Measurements from ENCODE around the gene XRN2. TPM values are rescaled to one million over a fixed set of nuclear protein-coding genes. Genes with fewer than 3 reads are reported as not detected.
A peak's percentile ranks its signal among the peaks of the same experiment; 100 is the strongest.

XRN2 gene
- total RNA-seq, 1 donor from 2014 or later = 94.0 TPM

DNA sequence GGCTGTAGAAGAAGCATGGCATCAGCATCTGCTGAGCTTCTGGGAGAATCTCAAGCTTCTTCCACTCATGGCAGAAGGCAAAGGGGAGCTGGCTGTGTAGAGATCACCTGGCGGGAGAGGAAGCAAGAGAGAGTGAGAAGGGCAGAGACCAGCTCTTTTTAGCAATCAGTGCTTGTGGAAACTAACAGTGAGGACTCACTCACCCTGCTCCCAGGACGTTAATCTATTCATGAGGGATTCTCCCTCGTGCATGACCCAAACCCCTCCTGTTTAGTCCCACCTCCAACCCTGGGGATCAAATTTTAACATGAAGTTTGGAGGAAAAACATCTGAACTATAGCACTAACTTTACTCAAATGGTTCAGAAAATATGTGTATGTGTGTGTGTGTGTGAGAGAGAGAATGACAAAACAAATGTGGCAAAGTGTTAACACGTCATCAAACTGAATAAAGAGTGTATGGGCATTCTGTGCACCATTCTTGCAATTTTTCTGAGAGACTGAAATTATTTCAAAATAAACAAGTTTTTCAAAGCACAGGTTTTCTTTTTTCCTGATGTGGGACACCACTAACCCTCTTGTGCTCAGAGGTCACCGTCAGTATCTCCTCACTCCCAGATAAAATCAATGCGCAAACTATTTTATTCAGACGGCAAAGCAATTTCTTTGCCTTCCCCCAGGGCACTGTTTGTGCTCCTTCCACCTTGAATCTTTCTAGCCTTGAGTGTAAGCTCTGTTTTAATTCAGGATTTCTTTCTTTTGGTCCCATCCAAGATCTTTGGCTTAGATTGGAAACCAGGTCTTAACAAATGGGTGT, 23.2 kb upstream of the XRN2 start:
- intact Hi-C loops (cut with micrococcal nuclease) = no loop called here
- no peak overlapping the region for H3K27ac Mint-ChIP-seq
- H3K36me3 Mint-ChIP-seq (ENCODE audit: low read depth) = no peaks in the 10 kb centered on the region
- H3K4me1 Mint-ChIP-seq (ENCODE audit: low read depth) = peaks cover 9% of the 10 kb centered on the region
- DNase-seq (ENCODE audit: low spot score) = no peak
- H3K27me3 Mint-ChIP-seq (ENCODE audit: insufficient read depth) = peaks cover 8% of the 10 kb centered on the region
- no peak overlapping the region for H3K4me3 Mint-ChIP-seq
- H3K9me3 Mint-ChIP-seq = no peaks in the 10 kb centered on the region

DNA sequence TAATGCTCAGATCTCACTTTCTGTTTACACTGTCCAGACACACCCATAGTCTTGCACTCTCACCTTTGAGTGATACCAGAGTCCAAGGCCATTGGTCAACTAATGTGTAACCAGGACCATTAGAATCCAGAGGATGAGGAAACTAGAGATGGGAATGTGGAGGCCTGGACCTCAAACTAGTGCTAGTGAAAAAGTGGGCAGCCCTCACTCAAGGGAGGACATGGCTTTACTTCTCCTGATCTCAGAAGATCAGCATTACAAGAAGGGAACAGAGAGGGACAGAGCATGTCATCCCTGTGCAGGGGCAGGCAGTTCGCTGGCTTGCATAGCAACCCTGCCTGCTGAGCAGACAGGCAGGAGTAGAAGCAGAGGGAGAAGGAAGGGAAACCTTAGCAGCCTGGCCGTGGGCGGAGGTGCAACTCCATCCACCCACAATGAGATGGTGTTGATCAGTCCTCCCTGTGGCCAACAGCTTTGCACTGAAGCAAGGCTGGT, 22.6 kb upstream of the XRN2 start:
- Mint-ChIP-seq H3K4me3 (no peak overlapping the region), H3K9me3 (no peaks in the 10 kb centered on the region), H3K27me3 (ENCODE audit: insufficient read depth) (peaks cover 8% of the 10 kb centered on the region), H3K27ac (no peak overlapping the region), H3K36me3 (ENCODE audit: low read depth) (no peaks in the 10 kb centered on the region), H3K4me1 (ENCODE audit: low read depth) (peaks cover 9% of the 10 kb centered on the region)
- intact Hi-C loops (cut with micrococcal nuclease) = no loop called here
- DNase-seq (ENCODE audit: low spot score) = no peak

DNA sequence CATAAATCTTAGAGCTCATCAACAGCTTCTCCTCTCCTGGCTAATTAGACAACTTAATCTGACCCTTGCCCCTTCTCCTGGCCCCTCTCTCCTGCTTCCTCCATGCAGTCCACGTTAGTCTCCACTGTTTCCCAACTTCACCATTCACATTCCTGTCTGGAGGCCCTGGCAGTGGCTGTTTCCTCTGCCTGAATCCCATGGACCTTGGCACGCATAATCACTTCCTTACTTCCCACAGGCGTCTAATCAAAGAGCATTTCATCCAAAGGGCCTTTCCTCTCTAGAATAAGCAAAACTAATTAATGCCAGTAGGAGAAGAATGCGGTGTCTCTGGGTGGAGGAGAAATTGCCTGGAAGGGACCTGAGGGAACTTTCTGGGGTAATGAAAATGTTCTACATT, 16.4 kb upstream of the XRN2 start:
- no peaks in the 10 kb centered on the region for H3K9me3 Mint-ChIP-seq
- H3K27me3 Mint-ChIP-seq (ENCODE audit: insufficient read depth) = peaks cover 4% of the 10 kb centered on the region
- DNase-seq (ENCODE audit: low spot score) = no peak
- H3K4me1 Mint-ChIP-seq (ENCODE audit: low read depth) = no peaks in the 10 kb centered on the region
- H3K36me3 Mint-ChIP-seq (ENCODE audit: low read depth) = no peaks in the 10 kb centered on the region
- no peak overlapping the region for H3K4me3 Mint-ChIP-seq
- intact Hi-C loops (cut with micrococcal nuclease) = no loop called here
- H3K27ac Mint-ChIP-seq = no peak overlapping the region

DNA sequence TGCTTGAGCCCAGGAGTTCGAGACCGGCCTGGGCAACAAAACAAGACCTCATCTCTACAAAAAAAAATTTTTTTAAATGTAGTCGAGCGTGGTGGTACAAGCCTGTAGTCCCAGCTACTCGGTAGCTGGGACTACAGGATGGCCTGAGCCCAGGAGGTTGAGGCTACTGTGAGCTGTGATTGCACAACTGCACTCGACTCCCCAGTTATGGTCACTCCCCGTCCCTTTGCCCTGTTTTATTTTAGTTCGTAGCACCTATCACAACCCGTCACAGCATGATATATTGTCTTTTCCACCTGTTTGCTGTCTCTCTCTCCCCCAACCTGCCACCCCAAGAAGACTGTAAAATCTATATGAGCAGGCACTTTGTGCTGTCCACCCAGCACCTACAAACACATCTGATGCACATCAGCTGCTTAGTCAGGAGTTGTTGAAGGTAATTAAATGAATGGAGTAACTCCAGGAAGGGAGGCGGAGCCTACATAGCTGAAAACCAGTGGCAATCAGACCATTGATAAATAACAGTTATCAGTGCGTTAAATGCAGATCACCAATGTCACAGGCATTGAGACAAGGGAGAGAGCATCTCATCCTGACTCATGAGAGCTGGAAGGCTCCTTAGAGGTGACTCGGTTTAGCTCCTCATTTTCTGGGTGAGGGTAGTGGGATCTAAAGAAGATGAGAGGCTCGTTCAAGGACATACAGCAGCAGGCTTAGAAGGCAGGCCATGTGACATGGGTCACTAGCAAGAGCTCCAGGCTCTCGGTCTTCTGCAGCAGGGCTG, 14.4 kb upstream of the XRN2 start:
- Mint-ChIP-seq H3K27me3 (ENCODE audit: insufficient read depth) (peaks cover 9% of the 10 kb centered on the region), H3K4me3 (no peak overlapping the region), H3K4me1 (ENCODE audit: low read depth) (no peaks in the 10 kb centered on the region), H3K27ac (no peak overlapping the region), H3K9me3 (no peaks in the 10 kb centered on the region), H3K36me3 (ENCODE audit: low read depth) (no peaks in the 10 kb centered on the region)
- intact Hi-C loops (cut with micrococcal nuclease) = no loop called here
- no peak for DNase-seq (ENCODE audit: low spot score)

DNA sequence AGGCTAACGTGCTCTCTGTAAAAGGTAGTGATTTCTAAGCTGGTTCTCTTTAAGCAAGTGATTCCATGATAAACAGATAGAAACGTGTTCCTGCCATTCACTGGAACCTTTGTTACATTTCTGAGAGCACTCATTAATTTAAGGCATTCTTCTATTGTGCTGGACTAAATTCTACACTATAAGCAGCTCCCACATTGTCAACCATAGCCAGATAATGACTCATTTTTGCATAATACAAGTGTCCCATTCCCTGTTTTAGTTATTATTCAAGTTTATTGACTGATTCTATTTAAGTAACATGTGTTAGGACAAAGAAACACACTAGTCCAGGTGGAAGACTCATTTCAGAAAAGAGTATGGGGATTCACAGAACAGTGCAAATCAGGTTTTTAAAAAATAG, 13.5 kb upstream of the XRN2 start:
- H3K4me1 Mint-ChIP-seq (ENCODE audit: low read depth) = no peaks in the 10 kb centered on the region
- no peak for DNase-seq (ENCODE audit: low spot score)
- no peak overlapping the region for H3K4me3 Mint-ChIP-seq
- intact Hi-C loops (cut with micrococcal nuclease) = no loop called here
- H3K9me3 Mint-ChIP-seq = no peaks in the 10 kb centered on the region
- peaks cover 10% of the 10 kb centered on the region for H3K27me3 Mint-ChIP-seq (ENCODE audit: insufficient read depth)
- H3K36me3 Mint-ChIP-seq (ENCODE audit: low read depth) = no peaks in the 10 kb centered on the region
- H3K27ac Mint-ChIP-seq = no peak overlapping the region

DNA sequence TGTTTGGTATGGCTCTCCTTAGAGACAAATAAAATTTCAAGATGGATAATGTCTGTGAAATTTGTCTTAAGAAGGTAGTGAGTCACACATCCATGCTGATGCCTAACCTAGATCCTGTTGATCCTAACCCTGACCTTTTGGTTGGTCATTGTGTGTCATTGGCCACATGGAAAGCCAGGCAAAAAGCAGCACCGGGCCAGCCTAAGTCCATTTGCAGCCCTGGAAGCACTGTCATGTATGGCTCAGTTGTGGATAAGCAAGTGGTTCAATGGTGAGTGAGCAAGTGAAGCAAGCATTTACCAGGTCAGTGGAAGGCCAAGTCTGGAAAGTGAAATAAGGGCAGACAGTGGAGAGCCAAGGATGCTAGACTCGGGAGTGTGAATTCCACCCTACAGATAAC, 12.1 kb upstream of the XRN2 start:
- peaks cover 10% of the 10 kb centered on the region for H3K27me3 Mint-ChIP-seq (ENCODE audit: insufficient read depth)
- intact Hi-C loops (cut with micrococcal nuclease) = no loop called here
- H3K4me1 Mint-ChIP-seq (ENCODE audit: low read depth) = no peaks in the 10 kb centered on the region
- no peak overlapping the region for H3K4me3 Mint-ChIP-seq
- H3K9me3 Mint-ChIP-seq = no peaks in the 10 kb centered on the region
- no peak for DNase-seq (ENCODE audit: low spot score)
- H3K36me3 Mint-ChIP-seq (ENCODE audit: low read depth) = no peaks in the 10 kb centered on the region
- H3K27ac Mint-ChIP-seq = no peak overlapping the region

DNA sequence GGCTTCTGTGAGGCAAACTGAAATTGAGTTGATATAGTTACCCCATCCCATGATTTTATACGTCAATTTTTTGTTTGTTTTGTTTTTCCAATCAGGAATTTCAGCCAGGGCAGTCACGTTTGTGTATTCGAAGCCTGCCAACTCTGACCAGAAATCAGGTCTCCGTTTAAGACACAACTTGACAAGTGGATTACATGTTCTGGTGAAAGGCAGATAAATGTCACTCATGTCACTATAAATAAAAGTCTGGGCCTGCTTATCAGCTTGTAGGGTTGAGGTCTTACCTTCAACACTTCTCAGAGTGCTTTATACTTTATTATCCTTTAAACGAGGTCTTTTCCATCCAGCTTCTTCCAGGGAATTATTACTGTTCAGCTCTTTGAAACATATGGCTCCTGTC, 8.4 kb upstream of the XRN2 start:
- Mint-ChIP-seq H3K27me3 (ENCODE audit: insufficient read depth) (peaks cover 6% of the 10 kb centered on the region), H3K27ac (no peak overlapping the region), H3K4me3 (no peak overlapping the region), H3K4me1 (ENCODE audit: low read depth) (peaks cover 13% of the 10 kb centered on the region), H3K9me3 (no peaks in the 10 kb centered on the region), H3K36me3 (ENCODE audit: low read depth) (no peaks in the 10 kb centered on the region)
- no peak for DNase-seq (ENCODE audit: low spot score)
- intact Hi-C loops (cut with micrococcal nuclease) = no loop called here

DNA sequence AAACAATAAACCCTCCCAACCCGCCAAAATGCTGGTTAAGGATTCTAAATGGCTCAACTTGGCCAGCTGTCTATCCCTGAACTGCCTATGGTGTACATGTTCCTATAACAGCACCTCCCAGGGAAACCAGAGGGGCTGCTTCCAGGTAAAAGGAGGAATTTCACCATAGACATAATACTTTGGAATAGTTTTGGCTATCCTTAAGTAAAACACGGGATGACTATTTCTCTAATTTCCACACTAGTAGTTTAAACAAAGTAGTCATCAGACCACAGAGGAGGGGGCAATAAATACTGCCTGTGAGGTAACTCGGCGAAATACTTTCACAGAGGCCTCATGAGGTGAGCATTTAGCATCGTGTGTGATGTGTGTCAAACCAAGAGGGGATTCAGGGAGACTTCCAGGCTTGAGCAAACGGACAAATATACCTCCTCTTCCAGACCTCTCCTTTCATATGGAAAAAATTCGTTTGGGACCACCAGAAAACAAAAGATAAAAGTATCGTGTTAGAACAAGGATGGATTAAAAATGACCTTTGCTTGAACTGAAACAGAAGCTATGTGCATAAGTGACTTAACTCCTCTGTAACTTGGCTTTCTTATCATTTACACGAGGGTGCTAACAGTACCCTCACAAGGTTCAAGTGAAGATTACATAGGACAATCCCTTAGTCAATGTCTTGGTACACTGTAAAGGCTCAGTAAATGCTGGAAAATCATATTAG, 1.0 kb upstream of the XRN2 start:
- Mint-ChIP-seq H3K27me3 (ENCODE audit: insufficient read depth) (peaks cover 4% of the 10 kb centered on the region), H3K9me3 (no peaks in the 10 kb centered on the region), H3K4me1 (ENCODE audit: low read depth) (peaks cover 41% of the 10 kb centered on the region), H3K36me3 (ENCODE audit: low read depth) (peaks cover 18% of the 10 kb centered on the region), H3K27ac (peak overlapping the region; percentile 51), H3K4me3 (peak overlapping the region; percentile 97)
- DNase-seq (ENCODE audit: low spot score) = no peak
- intact Hi-C loops (cut with micrococcal nuclease) = loop anchor here (2.0 to 10.0 kb wide), 4 partner anchors 53 to 255 kb away; no protein-coding TSS in a partner anchor

DNA sequence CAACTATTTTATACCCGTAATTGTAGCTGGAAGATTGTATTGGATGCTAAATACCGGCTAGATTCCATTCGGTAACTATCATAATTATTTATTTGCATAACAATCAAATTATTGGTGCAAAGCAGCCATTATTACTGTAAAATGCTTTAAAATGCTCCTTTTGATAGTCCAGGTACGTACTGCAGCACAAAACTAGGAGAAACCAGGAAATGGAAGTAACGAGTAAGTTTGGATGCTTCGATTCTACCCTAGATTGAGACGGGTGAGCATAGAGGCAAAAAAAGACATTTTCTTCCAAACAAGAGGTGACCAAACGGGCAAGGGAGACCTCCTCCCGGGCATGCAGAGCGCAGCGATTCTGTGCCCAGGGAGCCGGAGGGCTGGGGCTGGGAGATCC, 469 bp upstream of the XRN2 start:
- Mint-ChIP-seq H3K27ac (peak overlapping the region; percentile 51), H3K4me1 (ENCODE audit: low read depth) (peaks cover 41% of the 10 kb centered on the region), H3K4me3 (peak overlapping the region; percentile 97), H3K9me3 (no peaks in the 10 kb centered on the region), H3K27me3 (ENCODE audit: insufficient read depth) (peaks cover 4% of the 10 kb centered on the region), H3K36me3 (ENCODE audit: low read depth) (peaks cover 23% of the 10 kb centered on the region)
- intact Hi-C loops (cut with micrococcal nuclease) = loop anchor here (1.0 to 10.0 kb wide), 9 partner anchors 23 to 1250 kb away; partner anchors contain the start of genes CFAP61 and CRNKL1
- DNase-seq (ENCODE audit: low spot score) = no peak

DNA sequence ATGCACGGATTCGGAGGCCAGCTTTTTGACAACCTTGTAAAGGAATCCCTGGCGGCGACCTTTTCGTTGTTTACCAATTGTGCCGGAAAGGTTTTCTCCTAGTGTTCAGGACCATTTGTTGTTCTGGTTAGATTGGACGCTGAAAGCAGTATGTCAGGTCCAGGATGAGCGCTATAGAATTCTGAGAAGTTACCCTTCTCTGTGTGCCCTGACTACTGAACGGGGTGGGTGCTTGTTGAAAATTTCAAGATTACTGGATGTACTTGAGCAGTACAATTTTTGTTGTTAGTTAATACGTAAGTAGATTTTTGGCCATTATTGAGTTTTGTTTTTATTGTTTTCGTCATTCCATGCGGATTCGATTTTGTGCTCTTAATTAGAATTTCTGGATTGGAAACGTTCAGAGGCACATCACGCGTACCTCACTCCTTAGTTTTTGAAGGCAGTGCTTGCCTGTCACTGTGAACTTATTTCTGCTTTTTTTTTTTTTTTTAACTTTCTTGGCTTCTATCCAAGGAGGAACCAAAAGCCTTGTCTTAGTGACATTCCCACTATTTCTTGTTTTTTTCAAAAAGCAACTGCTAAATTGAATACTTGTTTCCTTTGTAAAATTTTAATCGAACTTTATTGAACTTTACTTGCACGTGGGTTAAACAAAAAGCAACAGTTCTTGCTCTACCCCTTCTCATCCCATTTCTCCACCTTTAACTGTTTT, 898 bp downstream of the XRN2 start:
- Mint-ChIP-seq H3K4me1 (ENCODE audit: low read depth) (peaks cover 43% of the 10 kb centered on the region), H3K4me3 (peak overlapping the region; percentile 97), H3K9me3 (peaks cover 9% of the 10 kb centered on the region), H3K36me3 (ENCODE audit: low read depth) (peaks cover 32% of the 10 kb centered on the region), H3K27me3 (ENCODE audit: insufficient read depth) (peaks cover 4% of the 10 kb centered on the region), H3K27ac (peak overlapping the region; percentile 96)
- DNase-seq (ENCODE audit: low spot score) = no peak
- intact Hi-C loops (cut with micrococcal nuclease) = loop anchor here (1.0 to 10.0 kb wide), 9 partner anchors 21 to 1252 kb away; partner anchors contain the start of genes CFAP61 and CRNKL1

DNA sequence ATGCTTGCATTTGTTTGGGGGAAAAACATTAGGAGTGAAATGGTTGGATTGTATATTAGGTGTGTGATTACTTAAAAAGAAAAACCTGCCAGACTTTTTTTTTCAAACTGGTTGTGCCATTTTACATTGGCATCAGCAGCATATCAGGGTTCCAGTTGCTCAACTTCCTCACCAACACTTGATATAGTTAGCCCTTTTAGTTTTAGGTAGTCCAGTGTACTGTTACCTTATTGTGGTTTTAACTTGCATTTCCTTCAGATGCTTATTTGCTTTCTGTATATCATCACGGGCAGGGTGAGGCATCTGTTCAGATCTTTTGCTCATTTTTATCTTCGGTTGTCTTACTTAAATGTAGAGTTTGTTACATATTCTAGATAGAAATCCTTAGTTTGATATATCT, 5.2 kb downstream of the XRN2 start:
- intact Hi-C loops (cut with micrococcal nuclease) = loop anchor here (10.0 kb wide), 1 partner anchor 46 kb away; no protein-coding TSS in a partner anchor
- Mint-ChIP-seq H3K36me3 (ENCODE audit: low read depth) (peaks cover 41% of the 10 kb centered on the region), H3K27ac (no peak overlapping the region), H3K4me3 (no peak overlapping the region), H3K27me3 (ENCODE audit: insufficient read depth) (no peaks in the 10 kb centered on the region), H3K9me3 (peaks cover 9% of the 10 kb centered on the region), H3K4me1 (ENCODE audit: low read depth) (peaks cover 65% of the 10 kb centered on the region)
- DNase-seq (ENCODE audit: low spot score) = no peak

Measured in activated T-helper 1 cell treated with anti-CD3 and anti-CD28 coated beads, Interleukin-12 subunit alpha, Interleukin-12 subunit beta, Interleukin-2, Interleukin-4 antibody, amounts not matched to agents 30 ng/mL and 10 ng/mL and 1 ng/mL, durations not matched to agents 14 hours and 24 hours and 36 hours (primary cell).